ENCODE measurements around the gene TUBB4A.

DNA sequence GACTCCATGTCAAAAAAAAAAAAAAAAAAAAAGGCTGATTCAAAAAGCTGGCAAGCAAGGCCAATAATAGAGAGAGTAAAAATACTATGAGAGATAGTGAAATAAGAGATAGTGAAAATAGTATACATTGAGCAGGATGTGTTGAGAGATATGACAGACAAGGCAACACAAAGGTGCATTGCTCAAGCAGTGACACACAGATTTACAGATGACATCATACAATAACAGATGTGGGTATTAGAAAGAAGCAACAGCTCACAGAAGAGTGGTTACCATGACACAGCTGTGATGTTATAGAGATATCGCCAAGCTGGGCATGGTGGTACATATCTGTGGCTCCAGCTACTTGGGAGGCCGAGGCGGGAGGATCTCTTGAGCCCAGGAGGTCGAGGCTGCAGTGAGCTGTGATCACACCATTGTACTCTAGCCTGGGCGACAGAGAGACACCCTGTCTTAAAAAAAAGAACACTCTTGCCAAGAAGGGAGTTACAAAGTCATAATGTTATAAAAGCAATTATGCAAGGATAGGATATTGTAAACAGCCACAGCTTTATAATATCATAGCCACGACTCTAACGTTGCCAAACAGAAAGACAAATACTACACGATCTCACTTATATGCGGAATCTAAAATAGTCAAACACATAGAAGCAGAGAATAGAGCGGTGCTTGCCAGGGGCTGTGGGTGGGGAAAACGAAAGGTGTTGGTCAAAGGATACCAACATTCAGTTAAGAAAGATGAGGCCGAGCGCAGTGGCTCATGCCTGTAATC is 39.0 kb upstream of the TUBB4A start:
- TF ChIP-seq SP1 (CRISPR knock-in tag; IDR thresholded peaks at IDR 0.05), result no peak
- TF ChIP-seq HDAC6 (IDR thresholded peaks at IDR 0.05; ENCODE audit: low read depth, low read length), result no peak
- no peak for TF ChIP-seq GATAD2B (IDR thresholded peaks at IDR 0.05; ENCODE audit: borderline replicate concordance)
- TF ChIP-seq, protein P1, sequence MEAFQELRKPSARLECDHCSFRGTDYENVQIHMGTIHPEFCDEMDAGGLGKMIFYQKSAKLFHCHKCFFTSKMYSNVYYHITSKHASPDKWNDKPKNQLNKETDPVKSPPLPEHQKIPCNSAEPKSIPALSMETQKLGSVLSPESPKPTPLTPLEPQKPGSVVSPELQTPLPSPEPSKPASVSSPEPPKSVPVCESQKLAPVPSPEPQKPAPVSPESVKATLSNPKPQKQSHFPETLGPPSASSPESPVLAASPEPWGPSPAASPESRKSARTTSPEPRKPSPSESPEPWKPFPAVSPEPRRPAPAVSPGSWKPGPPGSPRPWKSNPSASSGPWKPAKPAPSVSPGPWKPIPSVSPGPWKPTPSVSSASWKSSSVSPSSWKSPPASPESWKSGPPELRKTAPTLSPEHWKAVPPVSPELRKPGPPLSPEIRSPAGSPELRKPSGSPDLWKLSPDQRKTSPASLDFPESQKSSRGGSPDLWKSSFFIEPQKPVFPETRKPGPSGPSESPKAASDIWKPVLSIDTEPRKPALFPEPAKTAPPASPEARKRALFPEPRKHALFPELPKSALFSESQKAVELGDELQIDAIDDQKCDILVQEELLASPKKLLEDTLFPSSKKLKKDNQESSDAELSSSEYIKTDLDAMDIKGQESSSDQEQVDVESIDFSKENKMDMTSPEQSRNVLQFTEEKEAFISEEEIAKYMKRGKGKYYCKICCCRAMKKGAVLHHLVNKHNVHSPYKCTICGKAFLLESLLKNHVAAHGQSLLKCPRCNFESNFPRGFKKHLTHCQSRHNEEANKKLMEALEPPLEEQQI (IDR thresholded peaks at IDR 0.05), result no peak
- TF ChIP-seq ZNF224 (CRISPR knock-in tag; IDR thresholded peaks at IDR 0.05), result no peak
- TF ChIP-seq REST (IDR thresholded peaks at IDR 0.05; ENCODE audit: borderline replicate concordance), result no peak
- TF ChIP-seq REST (CRISPR knock-in tag; IDR thresholded peaks at IDR 0.05; ENCODE audit: low read depth), result no peak
- no peak for TF ChIP-seq ZNF41 (CRISPR knock-in tag; conservative IDR thresholded peaks at IDR 0.05)
- no peak for TF ChIP-seq POLR2A (conservative IDR thresholded peaks at IDR 0.05)
